SK-N-SH (cell line): Measurements from ENCODE around the gene THSD7B.

Experiments used
- GABPA ChIP-seq: IDR thresholded peaks from 2 replicates; pipeline ENCODE4 v1.4.0; 2012; ENCODE audit warnings: low read depth, mild to moderate bottlenecking
- MXI1 ChIP-seq: IDR thresholded peaks from 2 replicates; pipeline ENCODE4 v1.6.1; 2012; ENCODE audit warnings: mild to moderate bottlenecking, low read depth, low read length, improper control_type of control experiment
- NFIC ChIP-seq: IDR thresholded peaks from 2 replicates; pipeline ENCODE4 v1.4.0; 2012; ENCODE audit warnings: borderline replicate concordance
- POLR2AphosphoS5 ChIP-seq: IDR thresholded peaks from 2 replicates; pipeline ENCODE4 v1.6.1; 2012; ENCODE audit warnings: low read depth, low read length
- RCOR1 ChIP-seq: fragments of 150-350 bp; IDR thresholded peaks from 2 replicates; pipeline ENCODE4 v1.6.1; 2017; ENCODE audit warnings: antibody characterized with exemption, low read length
- YY1 ChIP-seq: IDR thresholded peaks from 2 replicates; pipeline ENCODE4 v1.4.0; 2012; ENCODE audit warnings: low read depth, mild to moderate bottlenecking
- TF ChIP-seq, protein P1 (sequence below): fragments of 200-600 bp; sonication (generic); IDR thresholded peaks from 2 replicates; pipeline ENCODE4 v1.6.1; 2017; ENCODE audit warnings: antibody characterized with exemption, mild to moderate bottlenecking, moderate library complexity
- TF ChIP-seq, protein P2 (sequence below): IDR thresholded peaks from 2 replicates; pipeline ENCODE4 v1.4.0; 2012; ENCODE audit warnings: low read depth, borderline replicate concordance
- TF ChIP-seq, protein P3 (sequence below): IDR thresholded peaks from 2 replicates; pipeline ENCODE4 v1.4.0; 2012; ENCODE audit warnings: low read depth

DNA sequence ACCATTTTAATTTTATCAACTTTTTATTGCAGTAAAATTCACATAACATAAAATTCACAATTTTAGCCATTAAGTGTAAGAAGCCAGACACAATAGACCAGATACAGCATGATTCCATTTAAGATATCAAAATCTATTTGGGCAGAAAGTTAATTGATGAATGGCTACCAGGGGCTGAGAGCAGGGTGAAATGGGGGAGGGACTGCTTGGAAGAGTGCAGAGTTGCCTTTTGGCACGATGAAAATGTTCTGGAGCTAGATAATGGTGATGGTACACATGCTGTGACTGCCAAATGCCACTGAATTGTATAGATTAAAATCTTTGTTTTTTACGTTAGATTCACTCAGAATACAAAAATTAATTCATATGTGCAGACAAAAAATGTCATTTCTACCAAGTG is 909.6 kb downstream of the THSD7B start:
- TF ChIP-seq POLR2AphosphoS5 (no peak), NFIC (no peak), YY1 (no peak), RCOR1 (no peak; the same call in 1 of the 2 replicates), MXI1 (no peak), GABPA (no peak)
- TF ChIP-seq, protein P1, sequence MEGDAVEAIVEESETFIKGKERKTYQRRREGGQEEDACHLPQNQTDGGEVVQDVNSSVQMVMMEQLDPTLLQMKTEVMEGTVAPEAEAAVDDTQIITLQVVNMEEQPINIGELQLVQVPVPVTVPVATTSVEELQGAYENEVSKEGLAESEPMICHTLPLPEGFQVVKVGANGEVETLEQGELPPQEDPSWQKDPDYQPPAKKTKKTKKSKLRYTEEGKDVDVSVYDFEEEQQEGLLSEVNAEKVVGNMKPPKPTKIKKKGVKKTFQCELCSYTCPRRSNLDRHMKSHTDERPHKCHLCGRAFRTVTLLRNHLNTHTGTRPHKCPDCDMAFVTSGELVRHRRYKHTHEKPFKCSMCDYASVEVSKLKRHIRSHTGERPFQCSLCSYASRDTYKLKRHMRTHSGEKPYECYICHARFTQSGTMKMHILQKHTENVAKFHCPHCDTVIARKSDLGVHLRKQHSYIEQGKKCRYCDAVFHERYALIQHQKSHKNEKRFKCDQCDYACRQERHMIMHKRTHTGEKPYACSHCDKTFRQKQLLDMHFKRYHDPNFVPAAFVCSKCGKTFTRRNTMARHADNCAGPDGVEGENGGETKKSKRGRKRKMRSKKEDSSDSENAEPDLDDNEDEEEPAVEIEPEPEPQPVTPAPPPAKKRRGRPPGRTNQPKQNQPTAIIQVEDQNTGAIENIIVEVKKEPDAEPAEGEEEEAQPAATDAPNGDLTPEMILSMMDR = no peak
- TF ChIP-seq, protein P2, sequence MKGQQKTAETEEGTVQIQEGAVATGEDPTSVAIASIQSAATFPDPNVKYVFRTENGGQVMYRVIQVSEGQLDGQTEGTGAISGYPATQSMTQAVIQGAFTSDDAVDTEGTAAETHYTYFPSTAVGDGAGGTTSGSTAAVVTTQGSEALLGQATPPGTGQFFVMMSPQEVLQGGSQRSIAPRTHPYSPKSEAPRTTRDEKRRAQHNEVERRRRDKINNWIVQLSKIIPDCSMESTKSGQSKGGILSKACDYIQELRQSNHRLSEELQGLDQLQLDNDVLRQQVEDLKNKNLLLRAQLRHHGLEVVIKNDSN = no peak
- TF ChIP-seq, protein P3, sequence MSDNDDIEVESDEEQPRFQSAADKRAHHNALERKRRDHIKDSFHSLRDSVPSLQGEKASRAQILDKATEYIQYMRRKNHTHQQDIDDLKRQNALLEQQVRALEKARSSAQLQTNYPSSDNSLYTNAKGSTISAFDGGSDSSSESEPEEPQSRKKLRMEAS = no peak
